GM23338 (cell line): ENCODE measurements around the gene MYBL2.

Source experiments
- EZH2 ChIP-seq: fragments of 200-600 bp; sonication (generic); IDR thresholded peaks from one replicate; pipeline ENCODE4 v1.8.0; 2017; ENCODE audit warnings: antibody characterized with exemption, mild to moderate bottlenecking, low read depth; ENCODE audit not compliant: unreplicated experiment
- EZH2phosphoT487 ChIP-seq: fragments of 200-600 bp; sonication (generic); IDR thresholded peaks from one replicate; pipeline ENCODE4 v1.8.1; 2018; ENCODE audit warnings: antibody characterized with exemption; ENCODE audit not compliant: unreplicated experiment
- POLR2AphosphoS5 ChIP-seq: IDR thresholded peaks from 2 replicates; pipeline ENCODE4 v1.6.1; 2016; ENCODE audit warnings: antibody characterized with exemption, low read depth
- TF ChIP-seq, protein P1 (sequence below), 2 experiments: fragments of 200-600 bp in 1 of 2; sonication (generic) in 1 of 2; conservative IDR thresholded peaks; 2 replicates each; pipeline versions ENCODE4 v1.5.1 to v1.6.1; 2016 to 2017; ENCODE audit warnings: antibody characterized with exemption in 2 of 2, low read depth in 2 of 2, mild to moderate bottlenecking in 2 of 2, moderate library complexity in 1 of 2
- TF ChIP-seq, protein P2 (sequence below): IDR thresholded peaks from one replicate; pipeline ENCODE4 v1.6.1; 2018; ENCODE audit warnings: antibody characterized with exemption; ENCODE audit not compliant: unreplicated experiment

DNA sequence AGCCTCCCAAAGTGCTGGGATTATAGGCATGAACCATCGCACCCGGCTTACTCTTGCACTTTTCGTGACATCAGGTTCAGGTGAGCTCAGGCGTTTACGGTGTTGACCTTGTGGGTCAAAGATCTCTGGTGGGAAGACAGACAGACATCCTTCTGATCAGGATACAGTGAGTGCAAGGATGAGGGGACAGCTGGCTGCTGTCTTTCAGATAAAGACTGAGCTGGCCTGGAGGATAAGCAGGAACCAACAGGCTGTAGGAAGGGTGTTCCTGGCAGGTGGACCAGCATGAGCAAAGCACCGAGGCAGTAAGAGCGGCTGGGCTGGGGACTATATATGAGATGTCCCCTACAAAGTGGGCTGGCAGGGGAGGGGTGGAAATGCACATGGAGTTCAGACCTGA lies 71.0 kb downstream of the MYBL2 start:
- TF ChIP-seq, protein P1, sequence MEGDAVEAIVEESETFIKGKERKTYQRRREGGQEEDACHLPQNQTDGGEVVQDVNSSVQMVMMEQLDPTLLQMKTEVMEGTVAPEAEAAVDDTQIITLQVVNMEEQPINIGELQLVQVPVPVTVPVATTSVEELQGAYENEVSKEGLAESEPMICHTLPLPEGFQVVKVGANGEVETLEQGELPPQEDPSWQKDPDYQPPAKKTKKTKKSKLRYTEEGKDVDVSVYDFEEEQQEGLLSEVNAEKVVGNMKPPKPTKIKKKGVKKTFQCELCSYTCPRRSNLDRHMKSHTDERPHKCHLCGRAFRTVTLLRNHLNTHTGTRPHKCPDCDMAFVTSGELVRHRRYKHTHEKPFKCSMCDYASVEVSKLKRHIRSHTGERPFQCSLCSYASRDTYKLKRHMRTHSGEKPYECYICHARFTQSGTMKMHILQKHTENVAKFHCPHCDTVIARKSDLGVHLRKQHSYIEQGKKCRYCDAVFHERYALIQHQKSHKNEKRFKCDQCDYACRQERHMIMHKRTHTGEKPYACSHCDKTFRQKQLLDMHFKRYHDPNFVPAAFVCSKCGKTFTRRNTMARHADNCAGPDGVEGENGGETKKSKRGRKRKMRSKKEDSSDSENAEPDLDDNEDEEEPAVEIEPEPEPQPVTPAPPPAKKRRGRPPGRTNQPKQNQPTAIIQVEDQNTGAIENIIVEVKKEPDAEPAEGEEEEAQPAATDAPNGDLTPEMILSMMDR (conservative IDR thresholded peaks at IDR 0.05; ENCODE audit: low read depth in 2 of 2), result no peak
- TF ChIP-seq EZH2phosphoT487, result no peak
- TF ChIP-seq, protein P2, sequence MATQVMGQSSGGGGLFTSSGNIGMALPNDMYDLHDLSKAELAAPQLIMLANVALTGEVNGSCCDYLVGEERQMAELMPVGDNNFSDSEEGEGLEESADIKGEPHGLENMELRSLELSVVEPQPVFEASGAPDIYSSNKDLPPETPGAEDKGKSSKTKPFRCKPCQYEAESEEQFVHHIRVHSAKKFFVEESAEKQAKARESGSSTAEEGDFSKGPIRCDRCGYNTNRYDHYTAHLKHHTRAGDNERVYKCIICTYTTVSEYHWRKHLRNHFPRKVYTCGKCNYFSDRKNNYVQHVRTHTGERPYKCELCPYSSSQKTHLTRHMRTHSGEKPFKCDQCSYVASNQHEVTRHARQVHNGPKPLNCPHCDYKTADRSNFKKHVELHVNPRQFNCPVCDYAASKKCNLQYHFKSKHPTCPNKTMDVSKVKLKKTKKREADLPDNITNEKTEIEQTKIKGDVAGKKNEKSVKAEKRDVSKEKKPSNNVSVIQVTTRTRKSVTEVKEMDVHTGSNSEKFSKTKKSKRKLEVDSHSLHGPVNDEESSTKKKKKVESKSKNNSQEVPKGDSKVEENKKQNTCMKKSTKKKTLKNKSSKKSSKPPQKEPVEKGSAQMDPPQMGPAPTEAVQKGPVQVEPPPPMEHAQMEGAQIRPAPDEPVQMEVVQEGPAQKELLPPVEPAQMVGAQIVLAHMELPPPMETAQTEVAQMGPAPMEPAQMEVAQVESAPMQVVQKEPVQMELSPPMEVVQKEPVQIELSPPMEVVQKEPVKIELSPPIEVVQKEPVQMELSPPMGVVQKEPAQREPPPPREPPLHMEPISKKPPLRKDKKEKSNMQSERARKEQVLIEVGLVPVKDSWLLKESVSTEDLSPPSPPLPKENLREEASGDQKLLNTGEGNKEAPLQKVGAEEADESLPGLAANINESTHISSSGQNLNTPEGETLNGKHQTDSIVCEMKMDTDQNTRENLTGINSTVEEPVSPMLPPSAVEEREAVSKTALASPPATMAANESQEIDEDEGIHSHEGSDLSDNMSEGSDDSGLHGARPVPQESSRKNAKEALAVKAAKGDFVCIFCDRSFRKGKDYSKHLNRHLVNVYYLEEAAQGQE, result no peak
- TF ChIP-seq POLR2AphosphoS5, result no peak
- no peak for TF ChIP-seq EZH2
